ENCODE measurements around the gene SLC35B1. TPM values are rescaled to one million over a fixed set of nuclear protein-coding genes. Genes with fewer than 3 reads are reported as not detected.

The SLC35B1 gene
- total RNA-seq, 4 donors from 2014 or later: 23.5 to 73.3 (median 56.2) TPM

DNA sequence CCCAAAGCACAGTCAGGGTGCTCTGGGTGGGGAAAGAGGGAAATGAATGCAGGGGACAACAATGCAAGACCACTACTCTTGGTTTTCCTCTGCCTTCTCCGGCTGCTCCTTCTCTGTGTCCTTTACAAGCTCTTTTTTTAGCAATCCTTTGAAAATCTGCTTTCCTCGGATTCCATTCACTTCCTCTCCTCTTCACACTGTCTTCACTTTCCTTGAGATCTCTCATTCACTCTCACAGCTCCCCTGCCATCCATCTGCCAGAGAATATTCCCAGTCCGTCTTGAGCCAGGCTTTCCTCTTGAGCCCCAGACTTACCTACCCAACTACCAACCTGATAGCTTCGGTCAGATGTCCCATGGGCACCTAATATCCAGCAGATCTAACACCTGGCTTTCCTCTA, 18.9 kb downstream of the SLC35B1 start:
- 94 to 100% methylated on average over 3 to 4 of the region's 4 CpGs for WGBS, 2 donors (ENCODE audit: low coverage in 1 of 2)
- Histone ChIP-seq H3K4me1 (peaks cover 0 to 34% (median 4%) of the 10 kb centered on the region in 4 donors), H3K36me3 (no peaks in the 10 kb centered on the region), H3K27me3 (no peaks in the 10 kb centered on the region), H3K4me3 (no peak overlapping the region), H3K9me3 (no peaks in the 10 kb centered on the region), H3K27ac (peak overlapping the region; percentile 75 to 88 (median 81))
- intact Hi-C loops (cut with DNase I; ENCODE audit: low total_unique reads): no loop called here
- no peak for DNase-seq
- in situ Hi-C loops (cut with MboI; ENCODE audit: low pct_ligation_motif_present in 1 of 4, low pct_unique_long_range_greater_than_20kb in 1 of 4, low sequenced_read_pairs in 3 of 4): no loop called here
- no peak for TF ChIP-seq POLR2AphosphoS5 (IDR thresholded peaks at IDR 0.05)
- TF ChIP-seq, protein P1, sequence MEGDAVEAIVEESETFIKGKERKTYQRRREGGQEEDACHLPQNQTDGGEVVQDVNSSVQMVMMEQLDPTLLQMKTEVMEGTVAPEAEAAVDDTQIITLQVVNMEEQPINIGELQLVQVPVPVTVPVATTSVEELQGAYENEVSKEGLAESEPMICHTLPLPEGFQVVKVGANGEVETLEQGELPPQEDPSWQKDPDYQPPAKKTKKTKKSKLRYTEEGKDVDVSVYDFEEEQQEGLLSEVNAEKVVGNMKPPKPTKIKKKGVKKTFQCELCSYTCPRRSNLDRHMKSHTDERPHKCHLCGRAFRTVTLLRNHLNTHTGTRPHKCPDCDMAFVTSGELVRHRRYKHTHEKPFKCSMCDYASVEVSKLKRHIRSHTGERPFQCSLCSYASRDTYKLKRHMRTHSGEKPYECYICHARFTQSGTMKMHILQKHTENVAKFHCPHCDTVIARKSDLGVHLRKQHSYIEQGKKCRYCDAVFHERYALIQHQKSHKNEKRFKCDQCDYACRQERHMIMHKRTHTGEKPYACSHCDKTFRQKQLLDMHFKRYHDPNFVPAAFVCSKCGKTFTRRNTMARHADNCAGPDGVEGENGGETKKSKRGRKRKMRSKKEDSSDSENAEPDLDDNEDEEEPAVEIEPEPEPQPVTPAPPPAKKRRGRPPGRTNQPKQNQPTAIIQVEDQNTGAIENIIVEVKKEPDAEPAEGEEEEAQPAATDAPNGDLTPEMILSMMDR (IDR thresholded peaks at IDR 0.05): no peak
- no peak for TF ChIP-seq POLR2A (IDR thresholded peaks at IDR 0.05)
- TF ChIP-seq EP300 (IDR thresholded peaks at IDR 0.05; ENCODE audit: low read depth): no peak

DNA sequence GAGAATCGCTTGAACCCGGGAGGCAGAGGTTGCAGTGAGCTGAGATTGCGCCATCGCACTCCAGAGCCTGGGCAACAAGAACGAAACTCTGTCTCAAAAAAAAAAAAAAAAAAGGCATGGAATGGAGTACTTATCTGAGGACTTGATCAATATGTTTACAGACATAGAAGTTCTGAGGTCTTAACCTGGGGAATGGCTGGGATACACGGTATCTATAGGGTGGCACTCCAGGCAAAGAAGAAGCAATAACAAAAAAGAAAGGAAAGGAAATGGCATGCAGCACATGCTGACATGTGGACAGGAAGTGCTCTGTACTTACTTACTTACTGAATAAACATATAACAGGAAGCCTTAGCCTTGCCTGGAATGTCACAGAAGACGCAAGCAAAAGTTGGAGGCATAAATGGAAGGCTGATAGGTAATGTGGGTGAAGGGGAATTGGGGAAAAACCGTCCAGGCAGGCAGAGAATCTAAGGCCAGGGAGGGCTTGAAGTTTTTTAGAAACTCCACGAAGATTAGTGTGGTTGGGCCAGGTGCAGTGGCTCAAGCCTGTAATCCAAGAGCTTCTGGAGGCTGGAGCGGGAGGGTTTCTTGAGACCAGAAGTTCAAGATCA, 19.8 kb downstream of the SLC35B1 start:
- Histone ChIP-seq H3K4me3 (no peak overlapping the region), H3K27ac (peak overlapping the region; percentile 75 to 88 (median 81)), H3K36me3 (no peaks in the 10 kb centered on the region), H3K9me3 (no peaks in the 10 kb centered on the region), H3K4me1 (peaks cover 0 to 34% (median 4%) of the 10 kb centered on the region in 4 donors), H3K27me3 (no peaks in the 10 kb centered on the region)
- no peak for DNase-seq
- intact Hi-C loops (cut with DNase I; ENCODE audit: low total_unique reads) (no loop called here), in situ Hi-C loops (cut with MboI; ENCODE audit: low pct_ligation_motif_present in 1 of 4, low pct_unique_long_range_greater_than_20kb in 1 of 4, low sequenced_read_pairs in 3 of 4) (no loop called here)
- TF ChIP-seq POLR2A (IDR thresholded peaks at IDR 0.05) (peak; percentile 26), POLR2AphosphoS5 (IDR thresholded peaks at IDR 0.05) (peak; percentile 37 to 70 (median 45)), EP300 (IDR thresholded peaks at IDR 0.05; ENCODE audit: low read depth) (peak; percentile 29)
- TF ChIP-seq, protein P1 (IDR thresholded peaks at IDR 0.05): no peak
- WGBS, 2 donors (ENCODE audit: low coverage in 1 of 2): 53 to 73% methylated on average over 5 to 10 of the region's 10 CpGs

DNA sequence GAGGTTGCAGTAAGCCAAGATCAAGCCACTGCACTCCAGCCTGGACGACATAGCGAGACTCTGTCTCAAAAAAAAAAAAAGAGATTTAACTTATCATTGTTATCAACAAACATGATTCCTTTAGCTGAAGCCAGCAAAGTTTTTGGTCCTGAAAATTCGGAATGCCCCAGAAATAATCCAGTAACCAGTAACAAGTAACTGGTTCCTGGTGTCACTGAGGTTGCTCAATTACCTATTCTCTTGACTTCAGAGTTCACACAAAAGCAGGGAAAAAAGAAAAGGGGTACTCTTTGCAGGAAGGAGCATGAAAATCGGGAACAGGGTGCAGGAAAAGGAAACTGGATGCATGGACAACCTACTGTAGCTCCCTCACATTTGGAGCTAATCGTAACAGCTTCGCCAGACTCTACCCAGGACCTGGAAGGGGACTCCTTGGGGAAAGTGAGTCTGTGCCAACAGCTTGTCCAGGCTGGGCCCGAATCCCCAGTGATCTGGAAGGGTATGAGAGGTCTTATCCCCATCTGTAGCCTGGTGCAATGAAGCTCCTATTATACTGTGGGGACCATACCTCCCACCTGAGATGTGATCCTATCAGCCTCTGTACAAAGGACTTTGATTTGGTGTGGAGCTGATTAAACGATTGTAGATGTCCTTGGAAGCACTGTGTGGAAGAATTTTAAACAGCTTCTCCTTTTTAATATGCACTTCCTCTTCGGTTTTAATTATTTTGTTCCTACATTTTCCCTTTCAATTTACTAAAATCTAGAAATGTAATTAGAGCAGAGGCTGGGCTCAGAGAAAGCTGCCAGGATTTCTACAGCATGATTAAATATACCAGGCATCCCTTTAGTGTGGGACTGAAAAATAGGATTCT, 26.4 kb downstream of the SLC35B1 start:
- 69 to 76% methylated on average over 4 to 9 of the region's 9 CpGs for WGBS, 2 donors (ENCODE audit: low coverage in 1 of 2)
- intact Hi-C loops (cut with DNase I; ENCODE audit: low total_unique reads) (no loop called here), in situ Hi-C loops (cut with MboI; ENCODE audit: low pct_ligation_motif_present in 1 of 4, low pct_unique_long_range_greater_than_20kb in 1 of 4, low sequenced_read_pairs in 3 of 4) (no loop called here)
- no peak overlapping the region for H3K4me3 ChIP-seq
- no peak overlapping the region for H3K27ac ChIP-seq
- no peak for TF ChIP-seq POLR2AphosphoS5 (IDR thresholded peaks at IDR 0.05)
- no peak for TF ChIP-seq EP300 (IDR thresholded peaks at IDR 0.05; ENCODE audit: low read depth)
- no peak for TF ChIP-seq POLR2A (IDR thresholded peaks at IDR 0.05)
- TF ChIP-seq, protein P1 (IDR thresholded peaks at IDR 0.05): no peak
- no peaks in the 10 kb centered on the region for H3K27me3 ChIP-seq
- H3K9me3 ChIP-seq: no peaks in the 10 kb centered on the region
- no peaks in the 10 kb centered on the region for H3K36me3 ChIP-seq
- peaks cover 0 to 15% (median 8%) of the 10 kb centered on the region in 4 donors for H3K4me1 ChIP-seq
- no peak for DNase-seq

DNA sequence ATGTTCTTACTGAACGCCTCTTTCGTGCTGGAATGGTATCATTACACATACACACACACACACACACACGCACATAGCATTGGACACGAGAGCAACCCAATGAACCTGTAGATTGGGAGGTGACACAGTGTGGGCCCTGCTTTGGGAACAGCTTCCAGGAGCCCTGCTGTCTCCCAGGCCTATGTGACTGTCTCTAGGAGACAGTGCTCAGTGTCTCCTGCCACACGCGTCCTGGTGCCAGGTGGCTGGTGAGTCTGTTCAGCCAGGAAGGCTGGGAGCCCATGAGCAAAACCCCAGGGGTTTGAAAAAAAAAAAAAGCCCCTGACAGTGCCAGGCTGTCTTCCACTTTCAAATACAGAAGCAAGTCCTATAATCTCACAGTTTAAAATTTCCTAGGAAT, 27.4 kb downstream of the SLC35B1 start:
- in situ Hi-C loops (cut with MboI; ENCODE audit: low pct_ligation_motif_present in 1 of 4, low pct_unique_long_range_greater_than_20kb in 1 of 4, low sequenced_read_pairs in 3 of 4) (no loop called here), intact Hi-C loops (cut with DNase I; ENCODE audit: low total_unique reads) (no loop called here)
- no peak for TF ChIP-seq EP300 (IDR thresholded peaks at IDR 0.05; ENCODE audit: low read depth)
- TF ChIP-seq, protein P1 (IDR thresholded peaks at IDR 0.05): no peak
- no peak for TF ChIP-seq POLR2AphosphoS5 (IDR thresholded peaks at IDR 0.05)
- TF ChIP-seq POLR2A (IDR thresholded peaks at IDR 0.05): no peak
- Histone ChIP-seq H3K27me3 (no peaks in the 10 kb centered on the region), H3K9me3 (no peaks in the 10 kb centered on the region), H3K4me3 (no peak overlapping the region), H3K4me1 (peaks cover 10 to 25% (median 18%) of the 10 kb centered on the region in 4 donors), H3K36me3 (no peaks in the 10 kb centered on the region), H3K27ac (no peak overlapping the region)
- WGBS, 2 donors (ENCODE audit: low coverage in 1 of 2): 70 to 75% methylated on average over 6 of the region's 6 CpGs
- DNase-seq: no peak
